HG02885 (cell line): Measurements from ENCODE around the gene REEP2.
A peak's percentile ranks its signal among the peaks of the same experiment; 100 is the strongest.
"Not testable (repeated sequence)": the region's sequence is repeated elsewhere in the genome, so short reads cannot be mapped to it uniquely, and the experiment has no call there.

ENCODE experiments used
- ATAC-seq: cut with Tn5 transposase; IDR thresholded peaks from one replicate; pipeline ENCODE4 v1.9.1; 2021; ENCODE audit warnings: mild to moderate bottlenecking; ENCODE audit not compliant: unreplicated experiment, poor library complexity

Gene REEP2

GRCh38 chr5:138465261-138466124, 26.6 kb downstream of the REEP2 start, which contains the start of gene EGR1:
TSS of gene EGR1 (plus strand) at chr5:138465479. CDS start at chr5:138465762, 283 bp downstream.
- peak; percentile 61 for ATAC-seq

GRCh38 chr5:138466125-138466899, 27.5 kb downstream of the REEP2 start:
- no peak for ATAC-seq

- no peak for ATAC-seq
Measured at GRCh38 chr5:138466900-138467710, 28.2 kb downstream of the REEP2 start.

GRCh38 chr5:138467711-138468132, 28.9 kb downstream of the REEP2 start:
- no peak for ATAC-seq

- ATAC-seq: no peak
Measured at GRCh38 chr5:138468133-138468965, 29.5 kb downstream of the REEP2 start.

- no peak for ATAC-seq
Measured at GRCh38 chr5:138468966-138469539, 30.2 kb downstream of the REEP2 start.

GRCh38 chr5:138469540-138470321, 30.9 kb downstream of the REEP2 start:
- ATAC-seq: no peak

GRCh38 chr5:138470322-138471051, 31.6 kb downstream of the REEP2 start:
- ATAC-seq: no peak

- ATAC-seq: no peak
Measured at GRCh38 chr5:138471052-138471361, 32.1 kb downstream of the REEP2 start.

GRCh38 chr5:138472353-138472752, 33.5 kb downstream of the REEP2 start:
- no peak for ATAC-seq

- ATAC-seq: not testable (repeated sequence)
Measured at GRCh38 chr5:138473151-138473550, 34.3 kb downstream of the REEP2 start.

GRCh38 chr5:138476918-138477317, 38.1 kb downstream of the REEP2 start:
- ATAC-seq: no peak

GRCh38 chr5:138482638-138483037, 43.8 kb downstream of the REEP2 start:
- ATAC-seq: no peak

GRCh38 chr5:138488481-138488945, 49.7 kb downstream of the REEP2 start:
- no peak for ATAC-seq

- no peak for ATAC-seq
Measured at GRCh38 chr5:138489683-138490061, 50.8 kb downstream of the REEP2 start.

- no peak for ATAC-seq
Measured at GRCh38 chr5:138490648-138491283, 51.9 kb downstream of the REEP2 start.

- no peak for ATAC-seq
Measured at GRCh38 chr5:138491284-138491648, 52.4 kb downstream of the REEP2 start.
